H9 (cell line): ENCODE results near the gene METTL22. TPM values are rescaled to one million over a fixed set of nuclear protein-coding genes. Genes with fewer than 3 reads are reported as not detected.

Source experiments
- DNase-seq: peaks from one replicate; pipeline ENCODE4 v3.0.0-alpha.2; 2017
- H2AFZ ChIP-seq: one replicate; pipeline ENCODE4 v1.6.1; 2013; ENCODE audit warnings: mild to moderate bottlenecking, low read length, control low read depth, moderate library complexity
- H2AK5ac ChIP-seq: 2 replicates; pipeline ENCODE4 v1.6.1; 2013; ENCODE audit warnings: low read length, control low read depth, mixed read lengths; ENCODE audit not compliant: insufficient read length
- H2BK120ac ChIP-seq: one replicate; pipeline ENCODE4 v1.6.1; 2013; ENCODE audit warnings: low read depth, mild to moderate bottlenecking, low read length, control low read depth, inconsistent platforms; ENCODE audit not compliant: poor library complexity, severe bottlenecking
- H2BK12ac ChIP-seq: 2 replicates; pipeline ENCODE4 v1.6.1; 2013; ENCODE audit warnings: low read length, control low read depth, mixed read lengths, low read depth; ENCODE audit not compliant: insufficient read length
- H2BK15ac ChIP-seq: 2 replicates; pipeline ENCODE4 v1.6.1; 2013; ENCODE audit warnings: low read depth, low read length, control low read depth
- H2BK20ac ChIP-seq: one replicate; pipeline ENCODE4 v1.6.1; 2013; ENCODE audit warnings: low read depth, mild to moderate bottlenecking, low read length, control low read depth, inconsistent platforms; ENCODE audit not compliant: poor library complexity, severe bottlenecking
- H2BK5ac ChIP-seq: 2 replicates; pipeline ENCODE4 v1.6.1; 2013; ENCODE audit warnings: low read length, control low read depth, mixed read lengths; ENCODE audit not compliant: insufficient read length
- H3K14ac ChIP-seq: 2 replicates; pipeline ENCODE4 v1.6.1; 2013; ENCODE audit warnings: low read length, control low read depth; ENCODE audit not compliant: insufficient read depth
- H3K18ac ChIP-seq: 2 replicates; pipeline ENCODE4 v1.6.1; 2013; ENCODE audit warnings: low read depth, mild to moderate bottlenecking, mixed read lengths, low read length, control low read depth; ENCODE audit not compliant: insufficient read length
- H3K23ac ChIP-seq: 2 replicates; pipeline ENCODE4 v1.6.1; 2013; ENCODE audit warnings: low read length, control low read depth, mixed read lengths, low read depth; ENCODE audit not compliant: insufficient read length
- H3K23me2 ChIP-seq: 2 replicates; pipeline ENCODE4 v1.6.1; 2013; ENCODE audit warnings: low read depth, mild to moderate bottlenecking, mixed read lengths, low read length, control low read depth; ENCODE audit not compliant: insufficient read length, poor library complexity, severe bottlenecking
- H3K27ac ChIP-seq: 2 replicates; pipeline ENCODE4 v1.5.1; 2013; ENCODE audit warnings: low read length, control low read depth, mixed read lengths, low read depth; ENCODE audit not compliant: insufficient read length
- H3K27me3 ChIP-seq: 2 replicates; pipeline ENCODE4 v1.6.1; 2013; ENCODE audit warnings: low read length, control low read depth, inconsistent platforms; ENCODE audit not compliant: insufficient read depth
- H3K4ac ChIP-seq: 2 replicates; pipeline ENCODE4 v1.6.1; 2013; ENCODE audit warnings: low read depth, mild to moderate bottlenecking, control low read depth, inconsistent platforms, low read length, moderate library complexity
- H3K4me1 ChIP-seq: 2 replicates; pipeline ENCODE4 v1.6.1; 2013; ENCODE audit warnings: low read length, control low read depth, inconsistent platforms; ENCODE audit not compliant: insufficient read depth
- H3K4me2 ChIP-seq: 2 replicates; pipeline ENCODE4 v1.6.1; 2013; ENCODE audit warnings: low read length, control low read depth, mixed read lengths; ENCODE audit not compliant: insufficient read length, insufficient read depth
- H3K56ac ChIP-seq: 2 replicates; pipeline ENCODE4 v1.6.1; 2013; ENCODE audit warnings: low read depth, mild to moderate bottlenecking, mixed read lengths, low read length, control low read depth; ENCODE audit not compliant: insufficient read length
- H3K79me1 ChIP-seq: 2 replicates; pipeline ENCODE4 v1.6.1; 2013; ENCODE audit warnings: low read depth, mild to moderate bottlenecking, moderate library complexity, low read length, control low read depth, inconsistent platforms; ENCODE audit not compliant: insufficient read depth, poor library complexity, severe bottlenecking
- H3K79me2 ChIP-seq: 2 replicates; pipeline ENCODE4 v1.6.1; 2013; ENCODE audit warnings: low read length, control low read depth, inconsistent platforms; ENCODE audit not compliant: insufficient read depth
- H3K9ac ChIP-seq: 2 replicates; pipeline ENCODE4 v1.6.1; 2013; ENCODE audit warnings: low read length, control low read depth, mixed read lengths; ENCODE audit not compliant: insufficient read length; ENCODE audit errors: extremely low read depth
- H3K9me3 ChIP-seq: one replicate; pipeline ENCODE4 v1.6.1; 2013; ENCODE audit warnings: low read depth, low read length, inconsistent platforms; ENCODE audit not compliant: control insufficient read depth
- H3T11ph ChIP-seq: one replicate; pipeline ENCODE4 v1.6.1; 2013; ENCODE audit warnings: mild to moderate bottlenecking, low read length, control low read depth, inconsistent platforms
- H4K20me1 ChIP-seq: one replicate; pipeline ENCODE4 v1.6.1; 2013; ENCODE audit not compliant: control insufficient read depth, insufficient read length, insufficient read depth
- H4K5ac ChIP-seq: 2 replicates; pipeline ENCODE4 v1.6.1; 2013; ENCODE audit warnings: low read depth, mild to moderate bottlenecking, mixed read lengths, low read length, control low read depth; ENCODE audit not compliant: insufficient read length
- H4K8ac ChIP-seq: replicated peaks from 2 replicates; pipeline ENCODE4 v1.6.1; 2013; ENCODE audit warnings: low read length, control low read depth, mixed read lengths, low read depth; ENCODE audit not compliant: insufficient read length
- H4K91ac ChIP-seq: 2 replicates; pipeline ENCODE4 v1.6.1; 2013; ENCODE audit warnings: low read depth, mild to moderate bottlenecking, moderate library complexity, mixed read lengths, low read length, control low read depth; ENCODE audit not compliant: insufficient read length
- H3K27ac Mint-ChIP-seq, 3 experiments: 2 replicates in 2 of 3; 3 replicates in 1 of 3; pipeline ENCODE4 v1.8.0; 2020 to 2021; ENCODE audit warnings: mixed read lengths in 3 of 3, mild to moderate bottlenecking in 1 of 3, moderate library complexity in 1 of 3
- H3K27me3 Mint-ChIP-seq: 2 replicates; pipeline ENCODE4 v1.8.0; 2021; ENCODE audit warnings: low read depth, mild to moderate bottlenecking, moderate library complexity, mixed read lengths
- H3K36me3 Mint-ChIP-seq, 3 experiments: 2 replicates in 2 of 3; 3 replicates in 1 of 3; pipeline ENCODE4 v1.8.0; 2020 to 2021; ENCODE audit warnings: low read depth in 3 of 3, mixed read lengths in 3 of 3; ENCODE audit not compliant: insufficient read depth in 1 of 3
- H3K4me1 Mint-ChIP-seq, 2 experiments: 2 replicates each; pipeline ENCODE4 v1.8.0; 2020; ENCODE audit warnings: mixed read lengths in 2 of 2
- H3K4me3 Mint-ChIP-seq, 2 experiments: 2 replicates in 1 of 2; 3 replicates in 1 of 2; pipeline ENCODE4 v1.8.0; 2020 to 2021; ENCODE audit warnings: mild to moderate bottlenecking in 2 of 2, mixed read lengths in 2 of 2, moderate library complexity in 1 of 2
- H3K9me3 Mint-ChIP-seq, 2 experiments: 2 replicates in 1 of 2; 3 replicates in 1 of 2; pipeline ENCODE4 v1.8.0; 2020; ENCODE audit warnings: mild to moderate bottlenecking in 2 of 2, mixed read lengths in 2 of 2, moderate library complexity in 1 of 2
- WGBS: extraction: QIAGEN DNeasy Blood & Tissue Kit; methylation state at CpG from one replicate; pipeline ENCODE4 v1.1.7; 2013; ENCODE audit warnings: missing lambda C conversion rate, low lambda C conversion rate, mixed read lengths; ENCODE audit not compliant: insufficient read length; ENCODE audit errors: extremely low coverage; 5-methylcytosine and 5-hydroxymethylcytosine counted together
- total RNA-seq: library from RNA; stranded (reverse); gene quantifications from 2 replicates; pipeline ENCODE4 v1.2.1, GENCODE V29; 2021
- TF ChIP-seq, protein P1 (sequence below): fragments of 200-600 bp; sonication (generic); conservative IDR thresholded peaks from 3 replicates; pipeline ENCODE4 v1.8.0; 2021; ENCODE audit warnings: antibody characterized with exemption, mild to moderate bottlenecking

The METTL22 gene
- total RNA-seq, 1 experiment from 2014 or later = 51.9 TPM

DNA sequence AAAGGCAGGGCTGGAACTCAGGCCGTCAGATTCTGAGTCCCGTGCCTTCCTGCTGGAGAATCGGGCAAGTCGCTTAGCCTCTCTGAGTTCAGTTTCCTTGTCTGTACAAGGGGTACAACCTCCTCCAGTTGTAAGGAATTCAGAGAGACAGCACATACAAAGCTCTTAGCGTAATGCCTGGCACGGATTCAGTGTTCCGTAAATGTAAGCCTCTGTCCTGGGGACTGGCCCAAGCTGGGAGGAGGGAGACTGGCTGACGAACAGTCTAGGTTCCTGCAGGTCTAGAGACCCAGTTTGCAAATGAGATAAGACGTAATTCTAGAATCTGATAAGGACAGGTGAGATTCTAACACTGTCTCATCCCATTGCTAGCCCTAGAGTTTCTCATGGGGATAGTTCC lies 9.9 kb downstream of the METTL22 start:
- Histone ChIP-seq H2AK5ac (no peak overlapping the region), H3K79me1 (no peaks in the 10 kb centered on the region), H2AFZ (no peak overlapping the region), H3K27me3 (no peaks in the 10 kb centered on the region), H3K56ac (no peak overlapping the region), H3K23ac (no peak overlapping the region), H2BK5ac (no peak overlapping the region), H3K9me3 (no peaks in the 10 kb centered on the region), H3K14ac (no peak overlapping the region), H3K9ac (no peak overlapping the region), H2BK12ac (no peak overlapping the region), H2BK120ac (no peak overlapping the region), H3K79me2 (no peaks in the 10 kb centered on the region), H4K20me1 (no peaks in the 10 kb centered on the region), H3K18ac (no peak overlapping the region), H4K8ac (no peak overlapping the region), H3K4me2 (no peak overlapping the region), H3K23me2 (no peaks in the 10 kb centered on the region), H2BK20ac (no peak overlapping the region), H4K91ac (no peak overlapping the region), H3T11ph (no peak overlapping the region), H3K27ac (no peak overlapping the region), H4K5ac (no peak overlapping the region), H3K4ac (no peak overlapping the region), H2BK15ac (no peak overlapping the region), H3K4me1 (no peaks in the 10 kb centered on the region)
- Mint-ChIP-seq H3K4me1 (no peaks in the 10 kb centered on the region), H3K9me3 (no peaks in the 10 kb centered on the region), H3K36me3 (peaks cover 41 to 84% (median 76%) of the 10 kb centered on the region in 3 experiments), H3K27ac (no peak overlapping the region; a peak in 1 of 7 replicates), H3K4me3 (no peak overlapping the region), H3K27me3 (no peaks in the 10 kb centered on the region)
- DNase-seq = no peak
- no CpG with 5 or more reads among the region's 9 CpGs for WGBS
- TF ChIP-seq, protein P1, sequence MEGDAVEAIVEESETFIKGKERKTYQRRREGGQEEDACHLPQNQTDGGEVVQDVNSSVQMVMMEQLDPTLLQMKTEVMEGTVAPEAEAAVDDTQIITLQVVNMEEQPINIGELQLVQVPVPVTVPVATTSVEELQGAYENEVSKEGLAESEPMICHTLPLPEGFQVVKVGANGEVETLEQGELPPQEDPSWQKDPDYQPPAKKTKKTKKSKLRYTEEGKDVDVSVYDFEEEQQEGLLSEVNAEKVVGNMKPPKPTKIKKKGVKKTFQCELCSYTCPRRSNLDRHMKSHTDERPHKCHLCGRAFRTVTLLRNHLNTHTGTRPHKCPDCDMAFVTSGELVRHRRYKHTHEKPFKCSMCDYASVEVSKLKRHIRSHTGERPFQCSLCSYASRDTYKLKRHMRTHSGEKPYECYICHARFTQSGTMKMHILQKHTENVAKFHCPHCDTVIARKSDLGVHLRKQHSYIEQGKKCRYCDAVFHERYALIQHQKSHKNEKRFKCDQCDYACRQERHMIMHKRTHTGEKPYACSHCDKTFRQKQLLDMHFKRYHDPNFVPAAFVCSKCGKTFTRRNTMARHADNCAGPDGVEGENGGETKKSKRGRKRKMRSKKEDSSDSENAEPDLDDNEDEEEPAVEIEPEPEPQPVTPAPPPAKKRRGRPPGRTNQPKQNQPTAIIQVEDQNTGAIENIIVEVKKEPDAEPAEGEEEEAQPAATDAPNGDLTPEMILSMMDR = no peak
